B cell (primary cell): ENCODE results near the gene MSLN. TPM values are rescaled to one million over a fixed set of nuclear protein-coding genes. Genes with fewer than 3 reads are reported as not detected.

Experiments
- ATAC-seq: fragments of 200-7000 bp; cut with Tn5 transposase; one replicate; pipeline ENCODE4 v1.10.0; 2021; ENCODE audit warnings: low read depth, mild to moderate bottlenecking, moderate number of reproducible peaks, moderate library complexity
- CTCF ChIA-PET: fragments of 350-600 bp; sonication (Branson Sonifier 250); formaldehyde crosslinking; loops from one replicate; lab custom pipeline; 2021; ENCODE audit warnings: antibody characterized with exemption, inconsistent platforms; lab: Charles Lee
- POLR2A ChIA-PET: fragments of 350-600 bp; sonication (Branson Sonifier 250); formaldehyde crosslinking; loops from one replicate; lab custom pipeline; 2021; ENCODE audit warnings: antibody characterized with exemption; lab: Charles Lee
- DNase-seq: peaks from one replicate; pipeline ENCODE4 v3.0.0; 2013
- H2AFZ ChIP-seq: 2 replicates; pipeline ENCODE4 v1.6.1; 2012; ENCODE audit warnings: mild to moderate bottlenecking, low read depth, low read length; ENCODE audit not compliant: insufficient read depth, poor library complexity, severe bottlenecking
- H3K27ac ChIP-seq, 2 donors: 1 replicate in 1 of 2; 2 replicates in 1 of 2; pipeline ENCODE4 v1.5.1; 2012 to 2013; ENCODE audit warnings: low read length in 2 of 2, mild to moderate bottlenecking in 2 of 2, moderate library complexity in 1 of 2
- H3K27me3 ChIP-seq, 4 experiments: fragments of 200-600 bp in 1 of 4; sonication (generic) in 1 of 4; replicated peaks in 1 of 4; 1 replicate in 2 of 4; 2 replicates in 2 of 4; pipeline versions ENCODE4 v1.6.1 to v1.7.0; 2013 to 2016; ENCODE audit warnings: low read length in 3 of 4, mild to moderate bottlenecking in 2 of 4, mixed read lengths in 1 of 4, moderate library complexity in 1 of 4; ENCODE audit not compliant: insufficient read depth in 4 of 4, control insufficient read depth in 3 of 4; ENCODE audit errors: control extremely low read depth in 1 of 4
- H3K36me3 ChIP-seq, 2 experiments: replicated peaks in 1 of 2; 1 replicate in 1 of 2; 2 replicates in 1 of 2; pipeline versions ENCODE4 v1.6.1 to v1.7.1; 2013; ENCODE audit warnings: low read length in 1 of 2; ENCODE audit not compliant: insufficient read depth in 2 of 2, control insufficient read depth in 1 of 2; ENCODE audit errors: control extremely low read depth in 1 of 2, extremely low read depth in 1 of 2
- H3K4me1 ChIP-seq, 2 donors: fragments of 200-600 bp in 1 of 2; sonication (generic) in 1 of 2; 1 replicate in 1 of 2; 2 replicates in 1 of 2; pipeline versions ENCODE4 v1.5.1 to v1.6.1; 2013 to 2017; ENCODE audit warnings: low read length in 2 of 2; ENCODE audit not compliant: control insufficient read depth in 2 of 2, insufficient read depth in 2 of 2
- H3K4me2 ChIP-seq: replicated peaks from 2 replicates; pipeline ENCODE3; 2012; ENCODE audit warnings: mild to moderate bottlenecking, low read depth, low read length; ENCODE audit not compliant: poor library complexity, severe bottlenecking
- H3K4me3 ChIP-seq, 5 experiments: fragments of 200-600 bp in 1 of 5; sonication (generic) in 1 of 5; 1 replicate in 3 of 5; 2 replicates in 2 of 5; pipeline versions ENCODE4 v1.5.1 to v1.7.0; 2011 to 2016; ENCODE audit warnings: low read length in 4 of 5, mild to moderate bottlenecking in 4 of 5, low read depth in 2 of 5, control low read depth in 1 of 5, moderate library complexity in 1 of 5; ENCODE audit not compliant: insufficient read depth in 1 of 5; ENCODE audit errors: control extremely low read depth in 1 of 5, extremely low read depth in 1 of 5
- H3K79me2 ChIP-seq: fragments of 200-600 bp; sonication (generic); one replicate; pipeline ENCODE4 v1.6.0; 2016; ENCODE audit warnings: low read length; ENCODE audit not compliant: control insufficient read depth, insufficient read depth
- H3K9ac ChIP-seq: fragments of 200-600 bp; sonication (generic); 2 replicates; pipeline ENCODE4 v1.6.1; 2017; ENCODE audit warnings: mild to moderate bottlenecking, low read length, moderate library complexity
- H3K9me3 ChIP-seq, 3 donors: one replicate each; pipeline versions ENCODE4 v1.6.1 to v1.7.1; 2013; ENCODE audit warnings: low read length in 2 of 3; ENCODE audit not compliant: control insufficient read depth in 2 of 3, insufficient read depth in 1 of 3; ENCODE audit errors: control extremely low read depth in 1 of 3
- H4K20me1 ChIP-seq: 2 replicates; pipeline ENCODE4 v1.6.0; 2012; ENCODE audit warnings: mild to moderate bottlenecking, low read length; ENCODE audit not compliant: insufficient read depth, control insufficient read depth, poor library complexity, severe bottlenecking
- H3K27ac Mint-ChIP-seq: one replicate; pipeline ENCODE4 v1.8.0; 2021; ENCODE audit warnings: mixed read lengths
- H3K27me3 Mint-ChIP-seq: one replicate; pipeline ENCODE4 v1.8.0; 2021; ENCODE audit warnings: mixed read lengths
- H3K4me1 Mint-ChIP-seq: one replicate; pipeline ENCODE4 v1.8.0; 2021; ENCODE audit warnings: mixed read lengths
- H3K4me3 Mint-ChIP-seq: one replicate; pipeline ENCODE4 v1.8.0; 2021; ENCODE audit warnings: mixed read lengths
- H3K9me3 Mint-ChIP-seq: one replicate; pipeline ENCODE4 v1.8.0; 2022; ENCODE audit warnings: mixed read lengths; ENCODE audit not compliant: insufficient read depth
- CTCF ChIP-seq: fragments of 200-600 bp; IDR thresholded peaks from one replicate; pipeline ENCODE4 v1.8.0; 2022; ENCODE audit warnings: antibody characterized with exemption, mild to moderate bottlenecking
- EZH2 ChIP-seq: IDR thresholded peaks from 2 replicates; pipeline ENCODE4 v1.6.1; 2012; ENCODE audit warnings: borderline replicate concordance, low read depth, mild to moderate bottlenecking, moderate library complexity, low read length; ENCODE audit not compliant: insufficient read depth, poor library complexity, severe bottlenecking
- WGBS: methylation state at CpG from one replicate; pipeline ENCODE4 v1.1.5; 2013; ENCODE audit warnings: missing lambda C conversion rate; ENCODE audit not compliant: insufficient coverage; 5-methylcytosine and 5-hydroxymethylcytosine counted together
- intact Hi-C: fragments of 100-400 bp; cut with micrococcal nuclease; formaldehyde crosslinking; loops from one replicate; pipeline ENCODE4 v1.10.0; 2022
- polyA plus RNA-seq: library from polyadenylated mRNA; depleted of rRNA; stranded (reverse); fragments of >200 nt; gene quantifications from 2 replicates; pipeline ENCODE4 v1.2.3, GENCODE V29; 2012
- total RNA-seq, 2 donors: library from RNA; stranded (reverse); fragments of 120-200 nt in 1 of 2; gene quantifications; 1 replicate in 1 of 2; 2 replicates in 1 of 2; pipeline versions ENCODE4 v1.2.3 to v1.2.4, GENCODE V29; 2013 to 2022

Gene MSLN
- total and polyA plus RNA-seq, 2 donors (not counting 1 experiment from before 2014, with no cell fraction given): not detected

GRCh38 chr16:734981-735881, 25.3 kb upstream of the MSLN start:
- Histone ChIP-seq H2AFZ (no peak overlapping the region), H4K20me1 (peaks cover 9% of the 10 kb centered on the region), H3K79me2 (peaks cover 10% of the 10 kb centered on the region), H3K4me2 (no peak overlapping the region), H3K4me1 (peaks cover 19 to 30% of the 10 kb centered on the region in 2 donors), H3K4me3 (no peak overlapping the region), H3K27ac (no peak overlapping the region), H3K9me3 (no peaks in the 10 kb centered on the region), H3K36me3 (peaks cover 0 to 52% of the 10 kb centered on the region in 2 experiments), H3K9ac (no peak overlapping the region), H3K27me3 (no peaks in the 10 kb centered on the region)
- Mint-ChIP-seq H3K9me3 (no peaks in the 10 kb centered on the region), H3K4me1 (peaks cover 18% of the 10 kb centered on the region), H3K27me3 (no peaks in the 10 kb centered on the region), H3K27ac (peak overlapping the region; percentile 37), H3K4me3 (no peak overlapping the region)
- TF ChIP-seq CTCF (no peak), EZH2 (no peak)
- POLR2A ChIA-PET: interaction anchor here (1.7 kb wide), 1 partner anchor 14 kb away, joined by 5 read pairs; the partner anchor contains the start of gene ANTKMT
- intact Hi-C loops: no loop called here
- WGBS: 97% methylated on average over 25 of the region's 25 CpGs
- CTCF ChIA-PET: no interaction called here
- ATAC-seq (no peak), DNase-seq (no peak)

GRCh38 chr16:735982-736453, 24.5 kb upstream of the MSLN start:
- Histone ChIP-seq H3K36me3 (peaks cover 0 to 48% of the 10 kb centered on the region in 2 experiments), H3K9ac (no peak overlapping the region), H3K4me3 (no peak overlapping the region), H3K79me2 (peaks cover 16% of the 10 kb centered on the region), H4K20me1 (peaks cover 9% of the 10 kb centered on the region), H3K27ac (no peak overlapping the region), H2AFZ (no peak overlapping the region), H3K4me1 (peaks cover 20 to 32% of the 10 kb centered on the region in 2 donors), H3K9me3 (no peaks in the 10 kb centered on the region), H3K27me3 (no peaks in the 10 kb centered on the region), H3K4me2 (no peak overlapping the region)
- CTCF ChIA-PET: interaction anchor here (0.8 kb wide), 1 partner anchor 24 kb away, joined by 3 read pairs; no protein-coding TSS in a partner anchor
- TF ChIP-seq EZH2 (no peak), CTCF (no peak)
- intact Hi-C loops: no loop called here
- Mint-ChIP-seq H3K9me3 (no peaks in the 10 kb centered on the region), H3K4me1 (peaks cover 18% of the 10 kb centered on the region), H3K27me3 (no peaks in the 10 kb centered on the region), H3K27ac (peak overlapping the region; percentile 37), H3K4me3 (no peak overlapping the region)
- ATAC-seq (no peak), DNase-seq (no peak)
- 78% methylated on average over 13 of the region's 13 CpGs for WGBS
- POLR2A ChIA-PET: interaction anchor here (0.7 to 1.7 kb wide), 2 partner anchors 11 to 15 kb away, joined by 3 to 5 read pairs; partner anchors contain the start of gene ANTKMT
